GM18502 (cell line): Measurements from ENCODE around the gene CAMKMT.
A peak's percentile ranks its signal among the peaks of the same experiment; 100 is the strongest.

Source experiments
- ATAC-seq: cut with Tn5 transposase; IDR thresholded peaks from one replicate; pipeline ENCODE4 v1.9.1; 2021; ENCODE audit warnings: mild to moderate bottlenecking; ENCODE audit not compliant: unreplicated experiment, poor library complexity

The CAMKMT gene

DNA sequence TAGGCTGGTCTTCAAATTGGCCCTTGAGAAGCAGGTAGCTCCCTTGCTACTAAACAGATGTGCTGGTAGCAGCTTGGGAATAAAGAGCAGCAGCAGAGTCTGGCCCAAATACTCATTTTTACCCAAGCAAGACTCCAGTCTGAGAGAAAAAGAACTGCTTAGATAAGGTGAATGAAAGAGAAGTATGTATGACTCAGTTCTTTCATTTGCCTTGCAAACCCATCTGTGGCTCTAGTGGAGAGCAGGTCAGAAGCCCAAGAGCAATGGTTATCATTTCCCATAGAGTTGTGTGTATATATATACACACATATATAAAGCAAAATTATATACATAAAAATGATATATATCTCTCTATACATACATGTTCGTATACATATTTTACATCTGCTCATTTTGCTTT is 80.3 kb downstream of the CAMKMT start:
- no peak for ATAC-seq

DNA sequence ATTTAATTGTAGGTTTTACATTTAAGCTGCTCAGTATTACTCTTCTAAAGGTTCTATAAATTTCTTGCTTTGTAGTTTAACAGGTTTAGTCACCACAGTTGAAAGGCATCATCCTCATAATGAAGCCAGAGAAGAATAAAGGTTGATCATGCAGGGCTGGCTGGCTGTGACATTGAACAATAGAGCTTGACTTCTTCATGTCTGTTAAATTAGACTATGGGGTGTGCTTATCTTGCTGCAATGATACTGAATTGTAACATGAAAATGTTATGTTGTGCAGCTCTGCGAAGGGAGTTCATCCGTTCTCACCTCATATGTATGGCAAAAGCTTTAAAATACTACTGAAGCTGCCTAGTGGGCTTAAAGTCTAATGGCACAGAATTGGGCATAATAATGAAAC is 81.8 kb downstream of the CAMKMT start:
- no peak for ATAC-seq

DNA sequence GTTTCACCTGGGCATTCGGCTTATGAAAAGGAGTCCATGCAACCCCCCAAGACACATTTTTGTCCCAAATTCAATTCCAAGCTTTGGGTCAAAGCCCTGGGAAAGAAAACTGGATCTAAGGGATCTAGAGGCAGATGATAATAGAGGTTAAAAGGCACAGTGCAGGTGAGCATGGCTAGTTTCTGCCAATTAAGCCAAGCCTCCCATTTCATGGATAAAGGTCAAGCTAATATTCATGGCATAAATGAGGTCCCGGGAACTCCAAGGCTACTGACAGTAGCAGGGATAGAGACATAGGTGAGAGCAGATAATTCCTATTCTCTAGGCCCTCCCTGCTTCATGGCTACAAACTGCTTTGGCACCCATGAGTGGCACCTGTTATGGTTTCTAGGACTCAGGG is 83.1 kb downstream of the CAMKMT start:
- no peak for ATAC-seq

DNA sequence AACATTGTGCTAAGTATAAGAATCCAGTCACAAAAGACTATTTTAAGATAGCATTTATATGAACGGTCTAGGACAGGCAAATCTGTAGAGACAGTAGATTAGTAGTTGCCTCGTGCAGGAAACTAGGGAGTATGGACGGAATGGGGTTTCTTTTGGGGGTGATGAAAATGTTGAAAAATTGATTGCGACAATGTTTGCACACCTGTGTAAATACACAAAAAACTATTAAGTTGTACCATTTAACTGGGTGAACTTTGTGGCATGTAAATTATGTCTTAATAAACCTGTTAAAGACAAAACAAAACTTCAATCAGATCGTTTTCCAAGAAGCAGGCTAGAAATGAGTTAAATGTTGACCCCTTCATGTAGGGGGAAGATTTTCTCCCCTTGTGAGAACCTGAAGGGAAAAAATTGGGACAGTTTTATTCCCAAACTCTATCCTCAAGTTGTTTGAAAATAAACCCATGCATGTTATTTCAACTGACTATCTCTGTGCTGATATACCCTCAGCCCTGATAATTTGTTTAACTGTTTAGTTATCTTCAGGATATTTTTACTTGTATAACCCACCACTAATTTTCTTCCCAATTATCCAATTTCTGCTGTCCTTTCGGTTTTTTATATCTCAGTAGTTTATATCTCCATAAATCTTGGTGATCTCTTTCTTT is 87.2 kb downstream of the CAMKMT start:
- no peak for ATAC-seq

DNA sequence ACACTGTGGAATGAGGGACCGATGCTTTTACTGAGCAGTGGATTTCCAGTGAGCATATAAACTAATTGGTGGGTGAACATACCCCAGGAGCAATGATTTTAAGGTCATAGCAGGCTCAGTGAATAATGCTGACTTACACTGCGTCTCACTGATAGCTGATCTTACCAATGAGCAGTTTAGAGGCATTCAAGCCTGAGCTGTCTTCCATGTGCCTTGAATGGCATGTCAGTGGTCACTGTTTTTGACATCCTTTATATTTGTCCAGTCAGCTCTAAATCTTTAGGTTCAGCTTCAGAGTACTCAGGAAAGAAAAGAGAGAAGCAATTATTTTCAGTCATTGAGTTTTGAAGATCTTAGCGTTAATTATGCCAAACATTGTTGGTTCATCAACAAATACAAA is 88.3 kb downstream of the CAMKMT start:
- ATAC-seq = no peak

DNA sequence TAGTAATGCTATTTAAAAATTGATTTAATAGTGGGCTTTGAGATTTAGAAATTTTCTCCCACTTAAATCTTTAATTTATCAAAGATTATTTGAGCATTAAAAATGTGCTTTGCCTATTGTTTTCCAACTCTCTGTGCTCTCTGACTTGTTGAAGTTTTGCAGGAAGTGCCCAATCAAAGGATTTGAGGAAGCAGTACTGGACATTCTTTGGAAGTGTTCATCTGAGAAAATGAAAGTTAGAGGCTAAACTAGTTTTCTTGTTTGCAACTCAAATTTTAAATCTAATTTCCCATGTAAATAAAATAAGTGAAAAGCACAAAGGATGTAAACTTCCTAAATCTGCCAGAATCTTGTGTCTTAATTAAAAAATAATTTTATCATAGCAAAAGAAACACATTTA is 89.1 kb downstream of the CAMKMT start:
- ATAC-seq = no peak

DNA sequence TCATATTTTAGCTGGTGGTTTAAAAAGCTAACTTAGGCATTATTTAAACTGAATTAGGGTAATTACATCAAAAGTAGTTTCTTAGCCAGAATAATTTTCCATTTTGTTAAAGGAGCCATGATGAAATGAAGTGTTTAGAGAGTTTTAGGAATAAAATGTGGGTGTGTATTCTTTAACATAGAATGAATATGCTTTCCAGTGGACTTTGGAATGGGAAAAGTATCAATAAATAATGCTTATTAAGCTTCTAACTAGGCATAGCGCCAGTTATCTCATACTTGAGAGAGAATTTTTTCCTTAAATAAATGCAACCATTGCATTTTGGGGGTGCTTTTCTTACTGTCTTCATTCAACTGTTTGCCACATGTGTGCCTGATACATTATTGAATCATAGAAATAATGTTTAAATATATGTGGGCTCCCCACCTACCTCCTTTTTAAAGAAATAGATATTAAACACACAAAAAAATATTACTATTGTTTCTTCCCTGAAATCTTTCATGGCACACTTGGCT is 90.4 kb downstream of the CAMKMT start:
- ATAC-seq = no peak

DNA sequence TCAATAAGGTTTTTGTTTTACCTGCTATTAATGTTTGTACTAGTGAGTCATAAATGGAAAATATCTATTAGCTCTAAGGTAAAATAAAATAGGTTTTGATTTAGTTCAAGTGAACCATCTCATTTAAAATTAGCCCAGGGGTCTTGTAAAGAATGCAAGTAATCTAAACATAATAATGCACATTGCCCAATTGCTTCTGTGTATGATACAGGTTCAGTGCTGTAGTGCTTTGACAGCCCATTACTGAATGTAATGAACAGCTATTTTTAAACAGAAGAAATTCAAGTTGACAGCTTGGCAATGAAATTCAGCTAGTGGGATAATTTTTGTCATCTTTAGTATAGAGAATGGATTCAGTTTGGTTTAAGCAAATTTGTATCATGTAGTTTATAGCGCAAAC is 91.5 kb downstream of the CAMKMT start:
- ATAC-seq = no peak

DNA sequence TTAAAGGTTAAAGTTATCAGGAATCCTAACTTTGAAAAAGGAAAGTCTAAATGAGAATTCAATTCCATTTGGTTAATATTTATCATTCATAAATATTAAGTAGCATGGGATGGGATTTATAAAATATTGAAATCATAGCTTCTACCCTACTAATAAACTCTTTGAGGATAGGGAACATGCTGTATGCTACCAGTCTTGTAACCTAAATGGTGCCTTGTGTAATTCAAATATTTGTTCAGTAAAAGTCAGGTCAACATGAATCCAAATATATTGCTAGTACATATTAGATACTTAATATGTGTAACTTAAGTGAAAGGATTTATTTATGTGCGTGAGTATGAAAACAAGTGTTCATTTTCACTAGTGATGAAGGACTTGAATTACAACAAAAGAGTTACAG is 94.1 kb downstream of the CAMKMT start:
- no peak for ATAC-seq

DNA sequence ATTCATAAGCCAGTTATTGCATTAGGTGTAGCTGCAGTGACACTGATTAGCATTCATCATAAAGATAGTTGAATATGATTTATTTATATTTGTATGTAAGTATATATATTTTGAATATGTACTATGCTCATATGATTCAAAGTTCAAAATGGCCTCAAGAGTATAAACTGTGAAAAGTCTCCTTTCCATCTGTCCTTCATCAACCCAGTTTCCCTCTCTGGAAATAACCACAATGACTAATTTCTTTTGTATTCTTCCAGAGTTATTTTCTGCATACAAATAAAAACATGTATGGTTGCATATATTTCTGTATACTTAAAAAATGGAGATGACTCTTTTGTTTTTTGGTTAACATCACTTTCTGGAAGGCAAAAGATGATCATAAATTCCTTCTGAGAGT is 95.2 kb downstream of the CAMKMT start:
- no peak for ATAC-seq

DNA sequence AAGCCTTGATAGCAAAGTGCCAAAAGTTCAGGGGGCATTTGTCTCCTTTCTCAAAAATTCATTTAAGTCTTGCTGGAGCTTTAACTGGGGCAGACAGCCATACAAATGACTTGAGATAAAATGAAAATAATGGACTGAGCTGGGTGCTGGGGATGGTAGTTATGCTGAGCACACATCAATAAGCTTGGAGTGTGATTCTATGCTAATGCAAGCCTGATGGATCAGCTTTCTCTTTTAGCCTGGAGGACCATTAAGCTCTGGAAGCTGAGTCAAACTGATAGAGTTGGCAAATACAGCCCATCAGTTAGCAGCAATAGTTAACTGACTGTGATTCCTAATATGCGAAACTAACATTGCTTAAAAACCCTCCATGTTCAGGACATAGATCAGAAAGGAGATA is 98.0 kb downstream of the CAMKMT start:
- no peak for ATAC-seq

DNA sequence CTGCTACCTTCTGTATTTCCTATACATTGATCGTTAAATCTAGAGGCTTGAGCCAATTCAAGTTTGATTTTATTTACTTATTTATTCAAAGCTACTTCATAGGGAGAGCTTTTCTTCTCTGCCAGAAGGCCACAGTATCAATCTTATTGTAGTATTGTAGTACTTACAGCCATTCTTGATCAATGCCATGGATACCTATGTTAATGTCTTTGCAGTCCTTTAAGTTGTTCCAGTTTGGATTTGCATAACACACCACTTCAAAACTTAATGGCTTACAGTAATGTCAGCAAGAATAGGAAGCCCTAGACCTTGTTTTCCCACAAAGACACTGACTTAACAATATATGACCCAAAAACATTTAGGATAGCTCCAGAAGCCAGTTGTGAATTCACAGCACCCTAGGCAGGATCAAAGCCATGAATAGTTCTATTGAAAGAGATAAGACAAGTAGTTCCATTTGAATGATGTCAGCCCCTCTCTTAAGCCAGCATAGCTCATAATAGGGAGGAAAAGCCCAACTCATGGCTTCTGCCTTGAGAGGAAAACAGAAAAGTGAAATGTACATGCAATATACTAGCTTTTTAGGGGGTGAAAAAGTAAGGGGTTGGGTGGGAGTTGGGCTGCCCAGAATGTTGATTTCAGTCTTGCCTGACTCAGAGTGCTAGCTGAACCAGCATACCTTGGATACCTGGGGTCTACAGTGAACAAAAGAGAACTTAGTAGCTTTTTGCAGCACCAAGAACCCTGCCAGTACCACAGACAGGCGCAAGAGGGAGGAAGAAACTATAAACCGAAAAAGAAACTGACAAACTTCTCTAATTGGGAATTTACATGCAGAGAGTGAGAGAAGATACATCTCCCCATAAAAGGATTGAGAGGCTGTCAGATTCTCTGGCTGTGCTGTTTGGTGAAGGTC is 101.4 kb downstream of the CAMKMT start:
- ATAC-seq = no peak

DNA sequence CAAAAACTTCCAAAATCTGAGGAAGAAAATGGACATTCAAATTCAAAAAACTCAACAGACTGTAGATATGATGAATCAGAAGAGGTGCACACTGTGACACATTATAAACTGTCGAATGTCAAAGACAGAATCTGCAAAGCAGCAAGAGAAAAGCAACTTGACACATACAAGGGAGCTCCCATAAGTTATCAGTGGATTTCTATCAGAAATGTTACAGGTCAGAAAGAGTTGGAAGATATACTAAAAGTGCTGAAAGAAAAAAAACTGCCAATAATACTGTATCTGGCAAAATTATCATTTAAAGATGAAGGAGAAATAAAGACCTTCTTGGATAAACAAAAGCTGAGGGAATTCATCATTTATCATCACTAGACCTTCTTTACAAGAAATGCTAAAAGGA is 102.7 kb downstream of the CAMKMT start:
- ATAC-seq = no peak

DNA sequence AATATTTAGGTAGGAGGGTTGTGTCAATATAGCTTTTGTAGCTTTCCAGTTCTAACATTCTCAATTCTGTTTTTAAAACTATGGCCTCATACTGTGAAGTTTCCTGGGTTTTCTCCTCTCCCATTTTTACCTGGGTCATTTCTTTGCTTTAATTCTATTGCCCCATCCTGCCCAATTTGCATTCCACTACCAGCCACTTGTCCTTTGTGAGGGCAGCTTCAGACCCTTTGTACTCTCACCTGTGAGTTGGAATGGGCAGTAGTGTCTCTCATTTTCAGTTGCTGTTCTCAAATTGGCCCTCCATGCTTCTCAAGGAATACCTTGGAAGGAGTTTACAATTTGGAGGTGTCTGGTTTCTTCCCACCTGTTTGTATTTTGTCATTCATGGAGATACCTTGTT is 108.4 kb downstream of the CAMKMT start:
- ATAC-seq = no peak

DNA sequence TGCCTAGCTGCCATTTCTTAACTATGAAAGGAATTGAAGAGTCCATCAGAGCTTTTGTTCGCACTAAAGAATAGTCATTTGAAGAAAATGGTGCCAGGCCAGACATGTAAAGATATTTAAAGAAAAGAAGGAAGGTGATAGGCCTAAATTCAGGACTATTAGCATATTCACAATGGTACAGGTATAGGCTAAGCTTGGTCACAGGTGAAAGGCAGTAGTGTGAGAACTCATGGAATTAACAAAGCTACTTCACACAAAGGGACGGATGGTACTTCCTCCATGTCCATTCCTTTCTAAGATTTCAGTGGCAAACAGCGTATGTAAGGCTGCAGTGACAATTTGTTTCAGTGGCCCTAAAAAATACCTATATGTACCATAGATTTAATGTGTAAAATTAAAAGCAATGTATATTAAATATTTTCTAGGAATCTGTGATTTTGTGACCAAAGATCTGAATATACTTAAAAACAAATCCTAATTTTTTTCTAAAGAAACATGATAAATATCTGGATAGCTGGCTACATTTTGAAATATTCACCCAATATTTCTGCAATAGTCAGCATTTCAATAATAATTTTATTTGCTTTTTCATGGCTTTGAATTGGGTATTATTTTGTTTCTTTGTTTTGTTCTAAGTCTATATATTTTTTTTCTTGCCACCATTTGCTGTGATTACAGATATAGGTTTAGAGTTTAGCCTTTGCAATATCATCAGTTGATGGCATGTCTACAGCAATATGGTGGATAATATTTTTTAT is 116.1 kb downstream of the CAMKMT start:
- ATAC-seq = no peak

DNA sequence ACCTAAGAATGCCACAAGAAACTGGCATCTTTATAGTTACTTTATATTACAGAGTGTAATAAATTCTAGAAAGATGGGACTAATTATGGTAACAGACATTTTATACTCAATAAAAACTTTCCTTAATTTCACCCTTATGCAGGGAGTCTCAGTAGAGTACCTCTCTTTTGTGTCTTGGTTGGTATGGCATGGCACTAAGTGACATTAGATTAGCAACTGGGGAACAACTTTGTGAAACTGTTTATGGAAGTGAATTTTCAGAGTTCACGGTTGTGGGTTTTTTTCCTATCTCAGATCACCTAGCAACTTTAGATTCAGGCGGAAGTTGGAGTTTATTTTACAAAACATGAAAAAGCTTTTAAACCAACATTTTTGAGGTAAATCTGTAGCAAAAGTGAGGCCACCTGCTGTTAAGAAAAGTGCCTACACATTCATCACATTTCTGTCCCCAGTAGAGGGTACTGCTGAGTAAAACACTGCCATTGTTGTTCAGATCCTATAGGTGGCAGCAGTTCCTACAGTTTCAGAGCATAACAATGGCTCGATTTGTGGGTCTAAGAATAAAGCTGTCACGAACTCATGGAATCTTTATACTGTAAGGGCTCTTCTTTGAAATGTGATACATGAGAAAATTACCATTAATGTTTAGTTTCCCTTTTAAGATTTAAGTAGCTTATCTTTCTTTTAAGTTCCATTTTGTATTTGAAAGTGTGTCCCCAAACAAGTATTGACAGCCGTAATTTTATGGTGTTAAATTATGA is 117.6 kb downstream of the CAMKMT start:
- ATAC-seq = peak; percentile 91

DNA sequence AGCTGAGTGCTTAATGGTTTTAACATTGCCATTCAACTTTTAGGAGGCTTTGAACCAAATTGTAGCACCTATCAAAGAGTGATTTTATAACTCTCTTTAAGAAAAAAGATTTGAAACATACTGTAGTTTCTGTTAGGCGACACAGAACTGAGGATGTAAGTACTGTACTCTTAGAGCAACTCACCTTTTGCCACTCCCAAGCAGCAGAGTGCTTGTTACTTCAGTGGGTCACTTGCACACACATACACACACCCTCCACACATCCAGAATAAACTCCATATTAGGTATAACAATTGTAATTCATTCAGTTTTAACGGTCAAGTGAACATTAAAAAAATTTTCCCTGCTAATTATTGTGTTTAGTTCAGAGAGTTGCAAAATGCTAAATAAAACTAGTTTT is 118.3 kb downstream of the CAMKMT start:
- no peak for ATAC-seq

DNA sequence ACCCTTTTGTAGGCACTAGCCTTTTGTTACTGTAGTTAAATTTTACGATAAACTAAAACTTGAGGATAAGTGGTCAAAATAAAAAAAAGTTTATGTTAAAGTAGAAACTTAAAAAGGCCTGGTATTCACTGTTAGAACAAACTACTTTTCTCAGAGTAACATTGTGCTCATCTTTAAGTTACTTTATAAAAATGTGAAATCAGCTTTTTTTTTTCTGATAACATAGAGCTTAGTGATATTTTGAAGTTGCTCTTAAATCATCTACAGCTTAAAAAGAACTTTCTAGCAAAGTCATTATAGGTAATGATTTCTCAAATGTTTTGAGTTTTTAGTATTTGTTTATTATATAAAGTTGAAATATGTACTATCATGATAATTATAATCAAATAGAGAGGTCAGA is 125.3 kb downstream of the CAMKMT start:
- ATAC-seq = no peak

DNA sequence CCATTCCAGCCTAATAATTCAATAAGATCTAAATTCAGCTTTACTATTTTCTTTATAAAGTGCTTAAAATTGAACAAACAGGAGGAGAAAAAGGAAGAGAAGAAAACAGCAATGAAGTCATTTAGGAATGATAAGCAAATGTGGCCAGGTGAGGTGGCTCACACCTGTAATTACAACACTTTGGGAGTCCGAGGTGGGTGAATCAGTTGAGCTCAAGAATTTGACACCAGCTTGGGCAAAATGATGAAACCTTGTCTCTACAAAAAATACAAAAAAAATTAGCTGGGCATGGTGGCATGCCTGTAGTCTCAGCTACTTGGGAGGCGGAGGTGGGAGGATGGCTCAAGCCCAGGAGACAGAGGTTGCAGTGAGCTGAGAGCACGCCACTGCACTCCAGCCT is 129.0 kb downstream of the CAMKMT start:
- no peak for ATAC-seq

DNA sequence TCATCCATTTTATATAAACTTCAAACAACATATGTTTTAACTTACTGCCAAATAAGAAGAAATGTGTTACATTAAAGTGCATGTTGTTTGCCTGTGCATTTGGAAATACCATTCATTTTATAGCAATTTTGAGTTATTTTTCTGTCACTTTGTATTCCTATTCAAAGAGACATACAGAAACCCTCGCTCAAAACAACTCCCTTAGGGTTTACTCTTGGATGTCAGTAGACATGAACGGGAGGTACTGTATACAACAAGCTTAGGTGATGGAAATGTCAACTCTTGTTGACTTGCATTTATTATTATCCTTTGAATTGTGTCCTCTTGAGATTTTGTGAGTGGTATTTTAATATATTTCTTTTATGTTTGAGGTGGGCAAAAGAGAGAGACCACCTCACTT is 132.3 kb downstream of the CAMKMT start:
- no peak for ATAC-seq
